22Rv1 (cell line): ENCODE measurements around the gene PCCA.

ENCODE experiments used
- ZFX ChIP-seq: fragments of 450-650 bp; IDR thresholded peaks from 2 replicates; pipeline ENCODE4 v1.6.1; 2017; ENCODE audit warnings: antibody characterized with exemption, borderline replicate concordance
- TF ChIP-seq, protein P1 (sequence below): fragments of 450-650 bp; IDR thresholded peaks from 2 replicates; pipeline ENCODE4 v1.5.1; 2017; ENCODE audit warnings: mild to moderate bottlenecking

DNA sequence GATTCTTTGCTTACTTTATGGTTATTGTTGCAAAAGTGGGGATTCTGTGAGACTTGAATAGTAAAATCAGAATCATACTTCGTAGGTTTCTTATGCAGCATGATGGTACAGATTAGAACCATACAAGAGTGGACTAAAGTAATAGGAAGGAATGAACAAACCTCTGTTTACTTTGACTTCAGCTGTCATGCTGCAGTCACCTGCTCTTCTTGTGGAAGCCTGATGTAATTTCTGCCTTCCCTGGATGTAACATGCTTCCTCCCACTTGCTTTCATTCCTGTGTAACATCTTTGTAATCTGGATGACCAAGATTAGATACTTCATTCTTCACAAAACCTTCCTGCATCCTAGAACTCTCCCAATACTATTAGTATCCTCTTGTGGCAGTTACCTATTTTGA lies 235.0 kb downstream of the PCCA start:
- TF ChIP-seq, protein P1, sequence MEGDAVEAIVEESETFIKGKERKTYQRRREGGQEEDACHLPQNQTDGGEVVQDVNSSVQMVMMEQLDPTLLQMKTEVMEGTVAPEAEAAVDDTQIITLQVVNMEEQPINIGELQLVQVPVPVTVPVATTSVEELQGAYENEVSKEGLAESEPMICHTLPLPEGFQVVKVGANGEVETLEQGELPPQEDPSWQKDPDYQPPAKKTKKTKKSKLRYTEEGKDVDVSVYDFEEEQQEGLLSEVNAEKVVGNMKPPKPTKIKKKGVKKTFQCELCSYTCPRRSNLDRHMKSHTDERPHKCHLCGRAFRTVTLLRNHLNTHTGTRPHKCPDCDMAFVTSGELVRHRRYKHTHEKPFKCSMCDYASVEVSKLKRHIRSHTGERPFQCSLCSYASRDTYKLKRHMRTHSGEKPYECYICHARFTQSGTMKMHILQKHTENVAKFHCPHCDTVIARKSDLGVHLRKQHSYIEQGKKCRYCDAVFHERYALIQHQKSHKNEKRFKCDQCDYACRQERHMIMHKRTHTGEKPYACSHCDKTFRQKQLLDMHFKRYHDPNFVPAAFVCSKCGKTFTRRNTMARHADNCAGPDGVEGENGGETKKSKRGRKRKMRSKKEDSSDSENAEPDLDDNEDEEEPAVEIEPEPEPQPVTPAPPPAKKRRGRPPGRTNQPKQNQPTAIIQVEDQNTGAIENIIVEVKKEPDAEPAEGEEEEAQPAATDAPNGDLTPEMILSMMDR, result no peak
- TF ChIP-seq ZFX, result no peak
